ENCODE measurements around the gene TMEM26. TPM values are rescaled to one million over a fixed set of nuclear protein-coding genes. Genes with fewer than 3 reads are reported as not detected.
A peak's percentile ranks its signal among the peaks of the same experiment; 100 is the strongest.

Gene TMEM26
- total and polyA plus RNA-seq, 7 experiments from 2014 or later, result 0.16 to 0.43 TPM; not detected in 5

- no peaks in the 10 kb centered on the region for H3K4me1 Mint-ChIP-seq
- no peaks in the 10 kb centered on the region for H3K36me3 Mint-ChIP-seq
- Histone ChIP-seq H3K9me3 (ENCODE audit: control insufficient read depth in 2 of 3, low read length in 3 of 3) (no peaks in the 10 kb centered on the region), H3K36me3 (ENCODE audit: control insufficient read depth in 2 of 3, insufficient read depth in 3 of 3, low read length in 3 of 3) (no peaks in the 10 kb centered on the region), H3K4me3 (ENCODE audit: low read length) (no peak overlapping the region), H3K4me1 (ENCODE audit: control insufficient read depth in 2 of 2, insufficient read depth in 2 of 2, low read length in 2 of 2) (no peaks in the 10 kb centered on the region), H3K27ac (ENCODE audit: low read depth, low read length) (no peak overlapping the region), H3K27me3 (ENCODE audit: control insufficient read depth in 2 of 2, insufficient read depth in 2 of 2, low read length in 2 of 2) (no peaks in the 10 kb centered on the region)
- peaks cover 0 to 7% (median 0%) of the 10 kb centered on the region in 11 donors for H3K9me3 Mint-ChIP-seq
- no peak overlapping the region for H3K27ac Mint-ChIP-seq
- no peak overlapping the region for H3K4me3 Mint-ChIP-seq
- CTCF ChIA-PET, result no interaction called here
- intact Hi-C loops (cut with micrococcal nuclease), result no loop called here
- POLR2A ChIA-PET, result no interaction called here
- ATAC-seq (no peak), DNase-seq (no peak)
- peaks cover 5 to 12% (median 11%) of the 10 kb centered on the region in 5 donors for H3K27me3 Mint-ChIP-seq
These were observed 7.7 kb upstream of the TMEM26 start for GRCh38 chr10:61460835-61461234.

- intact Hi-C loops (cut with micrococcal nuclease), result no loop called here
- POLR2A ChIA-PET, result no interaction called here
These were observed 4.8 kb upstream of the TMEM26 start for GRCh38 chr10:61458031-61458430.

GRCh38 chr10:61456095-61456789 is 3.1 kb upstream of the TMEM26 start:
- CTCF ChIA-PET, result no interaction called here
- POLR2A ChIA-PET, result no interaction called here
- Histone ChIP-seq H3K27me3 (ENCODE audit: control insufficient read depth in 2 of 2, insufficient read depth in 2 of 2, low read length in 2 of 2) (no peaks in the 10 kb centered on the region), H3K4me1 (ENCODE audit: control insufficient read depth in 2 of 2, insufficient read depth in 2 of 2, low read length in 2 of 2) (no peaks in the 10 kb centered on the region), H3K9me3 (ENCODE audit: control insufficient read depth in 2 of 3, low read length in 3 of 3) (no peaks in the 10 kb centered on the region), H3K27ac (ENCODE audit: low read depth, low read length) (no peak overlapping the region), H3K4me3 (ENCODE audit: low read length) (no peak overlapping the region), H3K36me3 (ENCODE audit: control insufficient read depth in 2 of 3, insufficient read depth in 3 of 3, low read length in 3 of 3) (no peaks in the 10 kb centered on the region)
- ATAC-seq (no peak), DNase-seq (no peak)
- H3K4me1 Mint-ChIP-seq, result peaks cover 3 to 13% (median 8%) of the 10 kb centered on the region in 7 donors
- no peaks in the 10 kb centered on the region for H3K36me3 Mint-ChIP-seq
- peaks cover 39 to 50% (median 46%) of the 10 kb centered on the region in 5 donors for H3K27me3 Mint-ChIP-seq
- H3K9me3 Mint-ChIP-seq, result peaks cover 0 to 1% (median 0%) of the 10 kb centered on the region in 11 donors
- no peak overlapping the region for H3K4me3 Mint-ChIP-seq
- no peak overlapping the region for H3K27ac Mint-ChIP-seq
- intact Hi-C loops (cut with micrococcal nuclease), result no loop called here

More at GRCh38 chr10:61458031-61458430, 4.8 kb upstream of the TMEM26 start:
- CTCF ChIA-PET, result no interaction called here
- DNase-seq (no peak), ATAC-seq (no peak)
- H3K4me3 Mint-ChIP-seq, result no peak overlapping the region
- no peak overlapping the region for H3K27ac Mint-ChIP-seq
- no peaks in the 10 kb centered on the region for H3K4me1 ChIP-seq (ENCODE audit: control insufficient read depth in 2 of 2, insufficient read depth in 2 of 2, low read length in 2 of 2)
- no peaks in the 10 kb centered on the region for H3K4me1 Mint-ChIP-seq
- H3K36me3 Mint-ChIP-seq, result no peaks in the 10 kb centered on the region
- no peaks in the 10 kb centered on the region for H3K27me3 ChIP-seq (ENCODE audit: control insufficient read depth in 2 of 2, insufficient read depth in 2 of 2, low read length in 2 of 2)
- H3K9me3 ChIP-seq (ENCODE audit: control insufficient read depth in 2 of 3, low read length in 3 of 3), result no peaks in the 10 kb centered on the region
- H3K27me3 Mint-ChIP-seq, result peaks cover 22 to 33% (median 29%) of the 10 kb centered on the region in 5 donors
- H3K36me3 ChIP-seq (ENCODE audit: control insufficient read depth in 2 of 3, insufficient read depth in 3 of 3, low read length in 3 of 3), result no peaks in the 10 kb centered on the region
- no peak overlapping the region for H3K27ac ChIP-seq (ENCODE audit: low read depth, low read length)
- H3K9me3 Mint-ChIP-seq, result peaks cover 0 to 7% (median 0%) of the 10 kb centered on the region in 11 donors
- no peak overlapping the region for H3K4me3 ChIP-seq (ENCODE audit: low read length)

- Mint-ChIP-seq H3K9me3 (no peaks in the 10 kb centered on the region), H3K27ac (no peak overlapping the region), H3K36me3 (no peaks in the 10 kb centered on the region), H3K27me3 (peaks cover 43 to 54% (median 51%) of the 10 kb centered on the region in 5 donors), H3K4me1 (peaks cover 3 to 16% (median 8%) of the 10 kb centered on the region in 7 donors), H3K4me3 (no peak overlapping the region)
- Histone ChIP-seq H3K9me3 (ENCODE audit: control insufficient read depth in 2 of 3, low read length in 3 of 3) (no peaks in the 10 kb centered on the region), H3K36me3 (ENCODE audit: control insufficient read depth in 2 of 3, insufficient read depth in 3 of 3, low read length in 3 of 3) (no peaks in the 10 kb centered on the region), H3K27me3 (ENCODE audit: control insufficient read depth in 2 of 2, insufficient read depth in 2 of 2, low read length in 2 of 2) (no peaks in the 10 kb centered on the region), H3K4me3 (ENCODE audit: low read length) (no peak overlapping the region), H3K4me1 (ENCODE audit: control insufficient read depth in 2 of 2, insufficient read depth in 2 of 2, low read length in 2 of 2) (no peaks in the 10 kb centered on the region), H3K27ac (ENCODE audit: low read depth, low read length) (no peak overlapping the region)
- CTCF ChIA-PET, result no interaction called here
- ATAC-seq, result no peak
- intact Hi-C loops (cut with micrococcal nuclease), result no loop called here
- no peak for DNase-seq
- POLR2A ChIA-PET, result no interaction called here
These were observed 2.5 kb upstream of the TMEM26 start for GRCh38 chr10:61455656-61456055.

GRCh38 chr10:61454541-61454940 is 1.4 kb upstream of the TMEM26 start:
- H3K4me1 ChIP-seq (ENCODE audit: control insufficient read depth in 2 of 2, insufficient read depth in 2 of 2, low read length in 2 of 2), result no peaks in the 10 kb centered on the region
- Mint-ChIP-seq H3K27me3 (peaks cover 46 to 55% (median 51%) of the 10 kb centered on the region in 5 donors), H3K4me1 (peaks cover 3 to 16% (median 8%) of the 10 kb centered on the region in 7 donors), H3K4me3 (no peak overlapping the region), H3K9me3 (no peaks in the 10 kb centered on the region), H3K27ac (no peak overlapping the region), H3K36me3 (no peaks in the 10 kb centered on the region)
- ATAC-seq, result no peak
- no peaks in the 10 kb centered on the region for H3K27me3 ChIP-seq (ENCODE audit: control insufficient read depth in 2 of 2, insufficient read depth in 2 of 2, low read length in 2 of 2)
- no peak overlapping the region for H3K4me3 ChIP-seq (ENCODE audit: low read length)
- H3K27ac ChIP-seq (ENCODE audit: low read depth, low read length), result no peak overlapping the region
- POLR2A ChIA-PET, result no interaction called here
- DNase-seq, result no peak
- CTCF ChIA-PET, result no interaction called here
- intact Hi-C loops (cut with micrococcal nuclease), result no loop called here
- H3K36me3 ChIP-seq (ENCODE audit: control insufficient read depth in 2 of 3, insufficient read depth in 3 of 3, low read length in 3 of 3), result no peaks in the 10 kb centered on the region
- H3K9me3 ChIP-seq (ENCODE audit: control insufficient read depth in 2 of 3, low read length in 3 of 3), result no peaks in the 10 kb centered on the region

GRCh38 chr10:61452151-61452651 is 980 bp downstream of the TMEM26 start:
- H3K9me3 ChIP-seq (ENCODE audit: control insufficient read depth in 2 of 3, low read length in 3 of 3), result no peaks in the 10 kb centered on the region
- H3K4me1 Mint-ChIP-seq, result peaks cover 3 to 16% (median 8%) of the 10 kb centered on the region in 7 donors
- H3K27ac ChIP-seq (ENCODE audit: low read depth, low read length), result no peak overlapping the region
- no peaks in the 10 kb centered on the region for H3K9me3 Mint-ChIP-seq
- no peaks in the 10 kb centered on the region for H3K36me3 ChIP-seq (ENCODE audit: control insufficient read depth in 2 of 3, insufficient read depth in 3 of 3, low read length in 3 of 3)
- H3K27ac Mint-ChIP-seq, result no peak overlapping the region
- no peak overlapping the region for H3K4me3 ChIP-seq (ENCODE audit: low read length)
- peaks cover 37 to 44% (median 42%) of the 10 kb centered on the region in 5 donors for H3K27me3 Mint-ChIP-seq
- intact Hi-C loops (cut with micrococcal nuclease), result no loop called here
- CTCF ChIA-PET, result no interaction called here
- no peaks in the 10 kb centered on the region for H3K36me3 Mint-ChIP-seq
- H3K27me3 ChIP-seq (ENCODE audit: control insufficient read depth in 2 of 2, insufficient read depth in 2 of 2, low read length in 2 of 2), result no peaks in the 10 kb centered on the region
- POLR2A ChIA-PET, result no interaction called here
- H3K4me1 ChIP-seq (ENCODE audit: control insufficient read depth in 2 of 2, insufficient read depth in 2 of 2, low read length in 2 of 2), result no peaks in the 10 kb centered on the region
- DNase-seq, result no peak
- ATAC-seq, result no peak
- peak overlapping the region in 7 of 10 donors; percentile 30 to 66 (median 58) for H3K4me3 Mint-ChIP-seq

- Mint-ChIP-seq H3K4me3 (peak overlapping the region in 1 of 10 donors; percentile 66), H3K27ac (no peak overlapping the region), H3K27me3 (peaks cover 34 to 44% (median 42%) of the 10 kb centered on the region in 5 donors), H3K9me3 (no peaks in the 10 kb centered on the region), H3K36me3 (no peaks in the 10 kb centered on the region), H3K4me1 (peaks cover 3 to 16% (median 8%) of the 10 kb centered on the region in 7 donors)
- ChIA-PET POLR2A (no interaction called here), CTCF (no interaction called here)
- Histone ChIP-seq H3K36me3 (ENCODE audit: control insufficient read depth in 2 of 3, insufficient read depth in 3 of 3, low read length in 3 of 3) (no peaks in the 10 kb centered on the region), H3K27me3 (ENCODE audit: control insufficient read depth in 2 of 2, insufficient read depth in 2 of 2, low read length in 2 of 2) (no peaks in the 10 kb centered on the region), H3K9me3 (ENCODE audit: control insufficient read depth in 2 of 3, low read length in 3 of 3) (no peaks in the 10 kb centered on the region), H3K27ac (ENCODE audit: low read depth, low read length) (no peak overlapping the region), H3K4me3 (ENCODE audit: low read length) (no peak overlapping the region), H3K4me1 (ENCODE audit: control insufficient read depth in 2 of 2, insufficient read depth in 2 of 2, low read length in 2 of 2) (no peaks in the 10 kb centered on the region)
- intact Hi-C loops (cut with micrococcal nuclease), result no loop called here
- ATAC-seq (no peak), DNase-seq (no peak)
These were observed 1.8 kb downstream of the TMEM26 start for GRCh38 chr10:61451357-61451756.
